NCI-H2227 treated with DMSO at 0.1 percent for 48 hours (cell line): ENCODE measurements around the gene HIVEP3.

Experiments
- DNase-seq: peaks from one replicate; lab custom pipeline; 2025; lab: John Stamatoyannopoulos, UW

HIVEP3 gene

DNA sequence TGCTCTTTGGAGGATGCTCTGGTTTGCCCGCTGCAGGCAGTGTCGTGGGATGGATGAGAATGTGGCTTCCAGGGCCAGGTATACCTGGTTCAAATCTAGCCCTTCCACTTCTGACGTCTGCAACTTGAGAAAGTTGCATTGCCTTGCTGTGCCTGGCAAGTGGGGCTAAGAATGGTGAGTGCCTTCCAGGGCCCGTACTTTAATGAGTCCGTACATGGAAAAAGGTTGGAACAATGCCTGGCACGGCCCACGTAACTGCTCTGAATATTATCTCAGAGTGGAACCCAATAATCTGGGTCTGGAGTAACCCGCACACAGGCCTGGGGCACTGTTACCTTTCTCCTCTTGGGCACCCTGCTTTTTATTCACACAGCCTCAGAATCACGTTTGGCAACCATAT is 287.6 kb downstream of the HIVEP3 start:
- no peak for DNase-seq

DNA sequence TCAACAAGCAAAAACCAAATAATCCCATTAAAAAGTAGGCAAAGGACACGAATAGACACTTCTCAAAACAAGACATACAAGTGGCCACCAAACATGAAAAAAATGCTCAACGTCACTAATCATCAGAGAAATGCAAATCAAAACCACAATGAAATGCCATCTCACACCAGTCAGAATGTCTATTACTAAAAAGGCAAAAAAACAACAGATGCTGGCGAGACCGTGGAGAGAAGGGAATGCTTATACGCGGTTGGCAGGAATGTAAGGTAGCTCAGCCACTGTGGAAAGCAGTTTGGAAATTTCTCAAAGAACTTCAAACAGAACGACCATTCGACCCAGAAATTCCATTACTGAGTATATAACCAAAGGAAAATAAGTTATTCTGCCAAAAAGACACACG is 289.2 kb downstream of the HIVEP3 start:
- DNase-seq = no peak

DNA sequence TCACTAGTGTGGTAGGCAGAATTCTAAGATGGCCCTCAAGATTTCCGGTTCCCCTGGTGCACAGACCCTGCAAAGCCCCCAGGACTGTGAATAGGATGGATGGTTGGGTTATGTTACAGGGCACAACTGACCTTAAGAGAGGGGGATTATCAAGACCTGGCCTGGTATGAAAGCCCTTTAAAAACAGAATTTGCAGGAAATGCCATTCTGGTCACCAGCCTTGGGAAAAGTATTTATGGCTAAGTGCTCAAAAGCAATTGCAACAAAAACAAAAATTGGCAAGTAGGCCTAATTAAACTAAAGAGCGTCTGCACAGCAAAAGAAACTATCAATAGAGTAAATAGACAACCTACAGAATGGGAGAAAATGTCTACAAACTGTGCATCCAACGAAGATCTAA is 289.6 kb downstream of the HIVEP3 start:
- DNase-seq = no peak

DNA sequence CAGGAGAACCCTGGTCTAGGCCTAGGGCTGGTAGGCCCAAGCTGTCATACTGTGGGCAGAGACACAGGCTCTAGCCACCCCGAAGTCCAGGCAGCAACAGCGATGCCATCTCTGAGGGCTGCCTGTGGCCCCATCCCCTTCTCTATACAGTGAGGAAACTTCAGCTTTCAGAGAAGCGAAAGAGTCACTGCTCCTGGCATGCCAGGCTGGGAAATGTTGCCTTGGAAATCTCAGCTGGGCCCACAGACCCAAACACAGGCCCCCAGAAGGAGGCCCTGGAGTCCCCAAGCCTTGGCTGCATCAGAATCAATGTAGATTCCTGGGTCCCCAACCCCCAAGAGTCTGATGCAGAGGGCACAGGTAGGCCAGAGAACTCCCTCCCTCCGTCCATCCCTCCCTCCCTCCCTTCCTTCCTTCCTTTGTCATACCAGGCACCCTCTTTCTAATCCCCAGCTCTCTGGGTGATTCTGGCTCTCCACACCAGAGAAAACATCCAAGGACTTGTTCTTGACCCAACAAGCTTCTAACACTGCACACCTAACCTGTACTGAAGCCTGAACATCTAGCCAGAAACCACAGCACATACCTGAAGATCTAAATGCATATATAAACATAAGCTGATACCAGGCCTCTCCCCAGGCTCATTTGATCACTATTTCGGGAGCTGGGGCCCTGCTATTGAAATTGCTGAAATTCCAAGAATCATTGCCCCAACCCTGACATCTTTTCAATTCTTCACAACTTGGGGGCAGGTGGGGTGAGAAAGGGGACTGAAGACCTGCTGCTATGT is 291.0 kb downstream of the HIVEP3 start:
- no peak for DNase-seq

DNA sequence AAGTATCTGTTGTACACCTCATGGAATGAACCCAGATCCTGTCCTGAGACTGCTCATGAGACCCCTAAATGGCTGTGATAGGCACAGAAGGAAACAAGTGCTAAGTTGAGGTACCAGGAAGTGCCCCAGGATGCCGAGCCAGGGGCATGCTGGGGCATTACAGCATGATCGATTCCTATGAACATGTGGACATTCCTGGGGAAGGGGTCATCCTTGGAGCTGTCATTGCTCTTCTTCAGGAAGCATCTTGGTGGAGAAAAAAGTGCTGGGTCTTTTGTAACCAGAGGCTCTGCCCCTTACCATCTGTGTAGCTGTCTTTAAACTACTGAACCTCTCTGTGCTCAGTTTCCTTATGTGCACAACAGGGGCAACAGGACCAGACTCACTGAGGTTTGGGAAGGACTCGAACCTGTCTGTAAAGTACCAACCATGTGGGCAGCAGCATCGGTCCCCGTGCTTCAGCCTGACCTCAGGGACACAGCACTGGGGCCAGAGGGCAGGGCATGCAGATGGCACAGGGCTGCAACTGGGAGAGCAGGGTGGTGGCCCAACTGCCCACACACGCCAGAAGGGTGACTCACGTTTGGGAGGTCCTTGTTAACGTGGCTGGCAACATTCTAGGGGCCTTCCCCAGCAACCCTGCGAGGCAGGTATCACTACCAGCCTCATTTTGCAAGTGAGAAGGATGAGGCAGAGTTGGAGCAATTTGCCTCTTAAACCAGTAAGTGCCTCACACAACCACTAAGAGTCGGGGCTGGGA is 291.9 kb downstream of the HIVEP3 start:
- no peak for DNase-seq

DNA sequence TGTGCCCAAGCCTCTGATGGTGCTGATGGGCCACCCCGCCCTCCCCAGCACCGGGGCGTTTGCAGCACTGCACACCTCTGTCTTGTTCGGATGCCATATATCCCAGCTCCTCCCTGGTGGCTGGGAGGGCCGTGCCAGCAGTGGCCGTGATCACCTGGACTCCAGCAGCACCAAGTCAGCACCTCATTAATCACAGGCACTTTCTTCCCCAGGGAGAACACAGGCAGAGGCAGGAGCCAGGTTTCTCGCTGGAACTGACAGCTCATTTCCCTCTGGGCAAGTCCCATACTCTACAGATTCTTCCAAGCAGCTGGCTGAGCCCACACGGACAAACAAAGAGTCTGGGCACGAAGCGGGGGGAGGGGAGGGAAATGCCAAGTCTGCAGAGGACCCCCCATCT is 292.6 kb downstream of the HIVEP3 start:
- no peak for DNase-seq

DNA sequence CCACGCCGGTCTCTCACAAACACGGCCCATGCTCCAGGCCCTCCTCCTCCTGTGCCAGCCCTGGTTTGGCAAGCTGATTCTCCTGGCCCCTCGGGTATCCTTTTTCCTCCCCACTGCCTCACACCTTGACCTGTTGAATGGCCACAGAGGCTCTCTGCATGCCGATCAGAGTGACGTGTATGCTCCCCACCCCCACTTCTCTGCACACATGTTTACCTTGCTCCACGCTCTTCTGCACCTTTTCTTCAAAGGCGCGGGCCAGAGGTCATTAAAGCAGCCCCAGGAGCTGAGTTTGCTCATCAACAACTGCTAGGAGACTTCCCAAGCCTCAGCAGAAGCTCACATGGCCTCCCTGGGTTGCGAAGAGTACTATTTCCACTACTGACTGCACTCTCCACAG is 295.0 kb downstream of the HIVEP3 start:
- DNase-seq = no peak

DNA sequence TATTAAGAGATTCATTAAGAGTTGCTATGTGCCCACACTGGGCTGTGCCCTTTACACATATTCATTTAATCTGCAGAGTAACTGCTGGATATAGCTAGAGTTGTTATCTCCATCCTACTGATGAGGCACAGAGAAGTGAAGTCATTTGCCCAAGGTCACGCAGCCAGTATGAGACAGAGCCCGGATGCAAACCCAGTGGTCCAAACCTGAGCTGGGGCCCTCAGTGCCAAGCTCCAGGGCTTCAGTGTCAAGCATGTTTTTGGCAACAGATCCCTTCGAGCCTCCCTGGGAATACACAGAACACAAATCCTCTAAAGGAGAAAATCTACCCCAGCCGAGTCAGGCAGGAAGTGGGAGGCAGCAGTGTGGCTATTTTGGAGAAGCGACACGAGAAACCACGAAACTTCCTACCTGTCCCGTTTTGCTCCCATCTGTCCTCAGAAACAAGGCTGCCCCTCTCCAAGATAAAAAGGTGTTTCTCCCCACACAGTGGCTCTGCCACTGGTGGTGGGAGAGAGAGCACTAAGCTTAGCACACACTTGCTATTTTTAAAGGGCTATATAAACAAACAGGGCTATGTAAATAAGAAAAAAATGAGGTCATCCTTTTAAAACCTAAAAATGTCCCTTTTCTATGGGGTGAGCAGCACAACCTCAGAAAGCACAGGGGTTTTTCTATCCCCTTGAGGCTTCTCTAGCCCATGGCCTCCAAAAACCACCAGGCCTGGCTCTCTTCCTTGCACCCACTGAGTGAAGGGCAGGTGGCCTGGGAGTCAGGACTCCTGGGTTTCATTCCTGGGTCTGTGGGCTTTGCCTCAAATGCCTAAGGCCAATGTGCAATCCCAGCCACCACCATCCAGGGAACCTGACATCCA is 295.6 kb downstream of the HIVEP3 start:
- no peak for DNase-seq

DNA sequence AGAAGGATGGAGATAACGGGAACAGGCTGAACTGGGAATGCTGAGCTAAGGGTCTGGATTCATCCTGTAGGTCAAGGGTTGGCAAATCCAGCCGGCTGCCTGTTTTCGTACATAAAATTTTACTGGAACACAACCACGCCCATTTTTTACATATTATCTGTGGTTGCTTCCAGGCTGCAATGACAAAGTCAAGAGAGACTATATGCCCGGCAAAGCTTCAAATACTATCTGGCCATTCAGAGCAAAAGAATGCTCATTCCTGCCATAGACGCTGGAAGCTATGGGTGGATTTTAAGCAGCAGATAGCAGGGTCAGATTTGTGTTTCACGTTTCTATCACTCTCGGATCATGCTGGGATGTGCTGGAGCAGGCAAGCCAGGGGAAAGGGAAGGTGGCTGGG is 296.3 kb downstream of the HIVEP3 start:
- DNase-seq = no peak

DNA sequence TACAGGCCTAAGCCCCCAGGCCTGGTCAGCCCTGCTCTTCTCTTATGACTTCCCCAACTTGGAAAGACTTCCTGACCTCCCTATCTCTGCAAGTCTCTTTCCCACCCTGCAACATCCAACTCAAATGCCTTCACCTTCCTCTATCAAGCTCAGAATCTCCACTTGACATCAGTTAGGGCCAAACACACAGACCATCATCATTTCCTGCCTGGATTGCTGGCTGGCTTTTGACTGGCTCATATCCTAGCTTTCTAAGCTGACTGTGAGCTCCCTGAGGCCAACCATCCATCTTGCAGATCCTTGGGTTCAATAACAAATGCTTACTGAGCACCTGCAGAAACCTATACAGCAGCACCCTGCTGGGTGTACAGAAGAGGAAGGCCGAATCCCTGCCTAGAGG is 296.9 kb downstream of the HIVEP3 start:
- DNase-seq = no peak

DNA sequence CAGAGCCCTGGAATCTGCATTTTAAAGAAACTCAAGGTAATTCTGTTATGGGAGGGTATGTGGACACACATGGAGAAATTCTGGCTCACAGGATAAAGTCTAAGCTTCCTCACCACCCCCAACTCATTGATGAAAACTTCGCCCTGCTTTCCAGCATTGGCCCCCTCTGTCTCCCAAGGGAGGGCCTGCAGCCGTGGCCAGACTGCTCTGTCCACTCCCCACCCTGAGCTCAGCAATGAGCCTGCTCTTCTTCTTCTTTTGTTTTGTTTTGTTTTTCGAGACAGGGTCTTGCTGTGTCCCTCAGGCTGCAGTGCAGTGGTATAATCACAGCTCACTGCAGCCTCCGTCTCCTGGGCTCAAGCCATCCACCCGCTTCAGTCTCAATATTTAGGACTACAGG is 297.5 kb downstream of the HIVEP3 start:
- DNase-seq = no peak

DNA sequence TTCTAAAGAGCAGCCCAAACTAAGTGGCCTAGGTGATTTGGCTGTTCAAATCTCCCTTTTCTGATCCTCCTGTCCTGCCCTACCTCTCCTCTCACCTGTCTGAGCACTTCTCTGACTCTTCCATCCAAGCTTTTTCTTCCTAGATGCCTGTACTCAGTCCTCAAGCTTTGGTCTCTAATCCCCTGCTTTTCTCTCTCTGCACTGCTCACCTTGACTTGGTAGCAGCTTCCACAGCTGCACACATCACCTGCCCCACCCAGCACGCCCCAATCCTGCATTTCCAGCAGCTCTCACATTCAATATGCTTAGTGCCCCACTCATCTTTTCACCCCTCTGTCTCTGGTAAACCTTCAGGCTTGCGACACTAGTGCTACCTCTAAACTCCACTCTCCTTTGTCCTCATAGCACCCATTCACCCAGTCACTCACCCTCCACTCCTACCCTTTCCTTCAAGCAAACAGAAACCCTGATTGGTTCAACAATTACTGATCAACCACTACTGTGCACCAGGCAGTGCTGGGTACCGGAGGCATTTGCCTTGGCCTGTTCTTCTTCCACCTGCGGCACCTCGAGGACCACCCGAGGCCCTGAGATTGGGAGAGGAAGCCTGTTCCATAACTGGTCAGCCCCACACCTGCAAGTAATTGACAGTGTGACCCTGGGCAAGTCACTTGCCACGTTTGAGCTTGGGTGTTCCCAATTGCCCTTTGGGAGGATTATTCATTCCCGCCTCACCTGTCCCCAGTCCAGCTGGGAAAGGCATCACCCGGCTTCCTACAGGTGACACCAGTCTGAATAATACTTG is 298.2 kb downstream of the HIVEP3 start:
- DNase-seq = no peak

DNA sequence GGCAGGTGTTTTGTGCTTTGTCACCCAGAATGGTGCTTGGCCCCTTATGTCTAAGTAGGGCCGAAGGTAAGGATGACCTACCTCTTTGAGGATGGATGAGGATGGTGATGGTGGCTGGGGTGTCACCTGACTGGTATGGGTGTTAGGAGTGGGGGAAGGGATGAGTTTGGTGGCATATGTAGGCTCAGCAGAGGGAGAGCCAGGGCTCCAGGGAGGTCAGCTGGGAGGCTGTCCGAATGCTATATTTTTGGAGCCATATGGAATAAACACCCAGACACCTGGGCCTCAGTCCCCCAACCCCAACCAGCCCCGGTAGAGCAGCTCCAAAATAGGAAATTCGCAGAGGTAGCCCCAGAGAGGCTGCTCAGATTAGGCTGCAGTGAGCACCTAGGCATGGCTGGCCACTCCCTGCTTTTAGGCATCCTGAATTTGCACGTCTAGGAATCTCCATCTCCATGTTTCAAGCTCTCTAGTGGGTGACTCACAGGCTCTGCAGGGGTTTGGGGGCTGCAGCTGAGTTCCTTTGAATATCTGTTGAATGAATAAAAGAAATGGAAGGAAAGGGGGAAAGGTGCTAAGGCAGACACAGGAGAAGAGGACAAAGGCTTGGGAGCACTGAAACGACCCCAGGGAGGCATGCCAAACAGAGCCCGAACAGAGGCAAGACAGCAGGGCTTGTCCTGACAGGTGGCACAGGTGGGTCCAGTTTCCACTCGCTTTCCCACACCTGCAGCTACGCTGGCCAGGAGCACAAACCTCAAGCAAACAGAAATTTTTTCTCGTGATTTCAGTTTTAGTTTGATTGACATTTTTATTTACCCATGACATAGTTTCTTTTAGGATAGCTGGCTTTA is 299.0 kb downstream of the HIVEP3 start:
- DNase-seq = no peak

DNA sequence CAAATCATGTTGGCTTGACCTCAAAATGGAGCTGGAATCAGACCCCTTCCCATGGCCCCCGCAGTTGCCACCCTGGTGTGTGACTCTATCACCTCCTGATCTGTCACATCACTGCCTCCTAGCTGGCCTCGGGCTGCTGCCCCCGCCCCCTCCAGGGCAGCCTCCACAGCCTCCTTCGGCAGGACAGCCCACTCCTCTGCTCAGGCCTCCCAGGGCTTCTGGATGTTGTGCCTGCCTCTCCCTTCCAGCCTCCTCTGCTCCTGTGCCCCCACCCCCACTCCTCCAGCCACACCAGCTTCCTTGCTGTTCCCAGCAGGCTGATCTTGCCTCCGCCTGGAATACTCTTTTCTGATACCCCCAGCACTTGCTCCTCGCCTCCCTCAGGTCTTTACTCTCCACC is 299.9 kb downstream of the HIVEP3 start:
- DNase-seq = no peak

DNA sequence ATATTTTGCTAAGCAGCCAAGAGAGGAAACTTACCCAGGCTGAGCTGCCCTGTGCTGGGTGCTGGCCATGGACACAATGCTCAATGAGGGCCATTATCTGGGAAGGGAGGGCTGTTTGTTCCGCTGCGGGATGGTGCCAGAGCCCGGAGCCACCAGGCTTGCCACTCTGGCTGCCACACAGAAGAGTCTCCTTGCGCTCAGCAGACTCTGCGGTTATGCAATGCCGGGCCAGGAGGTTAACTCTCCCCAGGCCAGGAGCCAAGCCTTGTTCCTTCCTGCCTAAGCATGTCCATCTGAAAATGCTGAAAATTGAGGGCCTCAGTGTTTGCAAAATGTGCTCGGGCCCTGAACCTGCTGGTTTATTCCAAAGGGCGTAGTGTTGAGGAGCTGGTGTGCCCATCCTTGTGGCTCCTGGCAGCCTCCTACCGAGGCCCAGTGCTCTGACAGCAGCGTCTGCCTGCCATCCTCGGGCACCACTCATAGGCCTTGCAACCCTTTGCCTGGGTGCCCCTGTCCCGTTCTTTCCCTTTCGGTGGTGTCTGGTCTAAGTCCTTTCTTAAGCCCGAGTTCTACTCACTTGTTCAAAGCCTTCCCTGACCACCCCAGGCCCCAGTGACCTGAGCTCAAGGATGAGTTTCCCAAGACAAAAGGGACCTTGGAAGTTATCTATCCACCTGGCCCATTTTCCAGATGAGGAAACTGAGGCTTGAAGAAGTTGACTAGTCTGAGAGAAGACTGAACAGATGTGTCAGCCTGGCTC is 300.5 kb downstream of the HIVEP3 start:
- DNase-seq = no peak

DNA sequence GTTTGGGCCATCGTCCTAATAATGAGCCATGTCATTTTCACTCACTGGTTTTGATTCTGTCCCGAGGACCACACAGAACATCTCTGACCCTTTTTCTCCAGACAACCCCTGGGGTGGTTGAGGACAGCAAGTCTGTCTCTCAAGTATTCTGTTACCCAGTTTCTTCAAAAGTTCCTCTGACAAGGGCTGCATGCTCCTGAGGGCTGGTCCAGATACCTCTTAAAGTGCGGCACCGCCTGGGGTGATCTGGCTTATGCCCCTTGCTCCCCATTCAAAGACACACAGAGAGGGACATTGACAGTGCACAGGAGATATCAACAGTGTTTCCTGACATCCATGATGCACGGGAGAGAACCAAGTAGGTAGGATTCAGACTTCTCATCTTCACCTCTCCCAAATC is 301.4 kb downstream of the HIVEP3 start:
- no peak for DNase-seq

DNA sequence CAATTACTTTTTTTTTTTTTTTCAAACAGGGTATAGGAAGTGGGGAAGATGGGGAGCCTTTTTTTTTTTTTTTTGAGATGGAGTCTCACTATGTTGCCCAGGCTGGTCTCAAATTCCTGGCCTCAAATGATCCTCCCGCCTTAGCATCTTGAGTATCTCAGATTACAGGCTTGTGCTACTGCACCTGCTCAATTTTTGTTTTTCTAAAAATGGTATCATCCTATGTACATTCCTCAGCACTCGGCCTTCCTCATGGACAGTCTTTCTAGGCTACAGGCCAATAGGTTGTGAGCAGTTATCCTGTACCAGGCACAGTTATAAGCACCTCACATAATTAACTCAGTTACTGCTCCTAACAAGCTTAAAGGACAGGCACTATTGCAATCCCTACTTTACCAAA is 302.2 kb downstream of the HIVEP3 start:
- DNase-seq = no peak

DNA sequence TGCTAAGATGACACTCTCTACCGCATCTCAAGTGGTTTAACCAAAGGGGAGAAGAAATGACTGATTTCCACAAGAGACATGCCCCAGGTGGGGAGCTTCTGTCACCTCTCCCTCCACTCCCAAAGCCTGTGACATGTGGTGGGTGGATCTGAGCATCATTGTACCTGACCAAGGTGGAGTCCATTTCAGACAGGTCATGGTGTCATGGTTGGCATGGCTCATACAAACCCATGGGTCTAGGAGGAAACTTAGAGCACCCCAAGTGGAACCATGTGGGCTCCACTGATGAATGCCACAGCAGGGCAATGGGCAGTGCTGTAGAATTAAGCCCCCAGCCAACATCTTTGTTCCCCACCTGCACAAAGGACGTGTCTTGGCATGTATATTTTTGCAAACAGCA is 302.7 kb downstream of the HIVEP3 start:
- no peak for DNase-seq

DNA sequence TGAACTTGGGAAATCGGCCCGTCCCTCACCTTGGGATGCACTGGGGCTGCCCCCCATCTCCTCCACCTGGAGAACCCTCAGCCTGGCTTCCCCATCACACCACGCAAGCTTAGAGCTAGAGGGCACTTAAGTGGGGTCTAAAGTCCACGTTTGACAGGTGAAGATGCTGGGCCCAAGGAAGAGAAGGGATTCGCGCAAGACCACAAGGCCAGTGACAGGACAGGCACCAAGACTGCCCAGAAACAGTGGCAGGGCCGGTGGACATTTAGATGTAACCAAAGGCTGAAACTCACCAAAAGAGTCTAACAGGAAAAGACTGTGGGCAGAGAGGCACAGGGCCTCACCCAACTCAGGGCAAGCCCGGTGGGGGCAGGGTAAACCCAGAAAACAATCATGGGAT is 303.4 kb downstream of the HIVEP3 start:
- DNase-seq = no peak

DNA sequence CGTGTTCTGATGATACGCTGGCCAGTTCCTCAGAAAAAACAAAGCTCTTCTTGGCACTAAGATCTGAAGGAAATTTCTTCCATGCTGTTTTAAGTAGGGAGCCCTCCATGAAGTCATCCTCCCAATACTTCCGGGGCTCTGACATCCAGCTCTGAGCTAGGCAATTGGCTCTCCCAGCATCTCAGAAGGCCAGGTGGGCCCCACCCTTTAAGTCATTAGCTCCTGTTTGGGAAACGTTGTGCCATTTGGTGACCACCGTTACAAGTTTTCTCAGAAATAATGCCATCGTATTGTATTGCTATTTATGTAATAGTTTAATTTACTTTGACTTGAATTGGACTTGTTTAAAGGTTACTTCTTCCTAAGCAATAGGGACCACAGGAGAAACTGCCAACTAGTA is 303.9 kb downstream of the HIVEP3 start:
- no peak for DNase-seq
